Parathyroid adenoma (tissue), 2 donors: ENCODE results near the gene ARHGEF7.

Experiments
- H2AFZ ChIP-seq: fragments of 300-600 bp; sonication (generic); one replicate; pipeline ENCODE4 v1.7.0; 2017; ENCODE audit warnings: antibody characterized with exemption, mild to moderate bottlenecking
- H3K27ac ChIP-seq: fragments of 300-600 bp; sonication (generic); one replicate; pipeline ENCODE4 v1.7.0; 2017
- H3K27me3 ChIP-seq: fragments of 300-600 bp; sonication (generic); one replicate; pipeline ENCODE4 v1.7.0; 2017; ENCODE audit warnings: low read length; ENCODE audit not compliant: control insufficient read depth, insufficient read depth
- H3K36me3 ChIP-seq: fragments of 300-600 bp; sonication (generic); one replicate; pipeline ENCODE4 v1.7.0; 2017; ENCODE audit warnings: low read length; ENCODE audit not compliant: control insufficient read depth, insufficient read depth
- H3K4me1 ChIP-seq: fragments of 300-600 bp; sonication (generic); one replicate; pipeline ENCODE4 v1.7.0; 2017; ENCODE audit warnings: control low read depth
- H3K4me2 ChIP-seq: fragments of 300-600 bp; sonication (generic); one replicate; pipeline ENCODE4 v1.7.0; 2017; ENCODE audit warnings: low read length
- H3K4me3 ChIP-seq: fragments of 300-600 bp; sonication (generic); one replicate; pipeline ENCODE4 v1.7.0; 2017; ENCODE audit warnings: low read depth, low read length
- H3K79me2 ChIP-seq: fragments of 300-600 bp; sonication (generic); one replicate; pipeline ENCODE4 v1.7.0; 2017; ENCODE audit warnings: control low read depth
- H3K9ac ChIP-seq: fragments of 300-600 bp; sonication (generic); one replicate; pipeline ENCODE4 v1.7.0; 2017; ENCODE audit warnings: mild to moderate bottlenecking
- H3K9me3 ChIP-seq: fragments of 300-600 bp; sonication (generic); one replicate; pipeline ENCODE4 v1.7.0; 2017; ENCODE audit warnings: low read length; ENCODE audit not compliant: control insufficient read depth
- CTCF ChIP-seq: fragments of 300-600 bp; sonication (generic); IDR thresholded peaks from one replicate; pipeline ENCODE4 v1.7.0; 2017; ENCODE audit warnings: antibody characterized with exemption, mild to moderate bottlenecking
- donor health status: primary hyperparathyroidism.

ARHGEF7 gene

GRCh38 chr13:111090169-111090568, 24.9 kb upstream of the ARHGEF7 start:
- Histone ChIP-seq H3K4me3 (no peak overlapping the region), H3K9ac (no peak overlapping the region), H3K4me2 (no peak overlapping the region), H3K27me3 (peaks cover 5% of the 10 kb centered on the region), H3K79me2 (no peaks in the 10 kb centered on the region), H3K4me1 (no peaks in the 10 kb centered on the region), H2AFZ (no peak overlapping the region), H3K9me3 (no peaks in the 10 kb centered on the region), H3K27ac (no peak overlapping the region), H3K36me3 (no peaks in the 10 kb centered on the region)
- no peak for TF ChIP-seq CTCF

- Histone ChIP-seq H3K79me2 (no peaks in the 10 kb centered on the region), H3K4me3 (no peak overlapping the region), H3K4me1 (no peaks in the 10 kb centered on the region), H3K9me3 (no peaks in the 10 kb centered on the region), H3K36me3 (no peaks in the 10 kb centered on the region), H2AFZ (no peak overlapping the region), H3K9ac (no peak overlapping the region), H3K27me3 (peaks cover 5% of the 10 kb centered on the region), H3K4me2 (no peak overlapping the region), H3K27ac (no peak overlapping the region)
- no peak for TF ChIP-seq CTCF
These were observed 22.4 kb upstream of the ARHGEF7 start for GRCh38 chr13:111092685-111093084.

GRCh38 chr13:111093136-111093535, 22.0 kb upstream of the ARHGEF7 start:
- H3K9ac ChIP-seq = no peak overlapping the region
- no peaks in the 10 kb centered on the region for H3K79me2 ChIP-seq
- H3K27me3 ChIP-seq = peaks cover 5% of the 10 kb centered on the region
- no peak overlapping the region for H3K27ac ChIP-seq
- no peak overlapping the region for H3K4me2 ChIP-seq
- no peak overlapping the region for H2AFZ ChIP-seq
- no peaks in the 10 kb centered on the region for H3K36me3 ChIP-seq
- TF ChIP-seq CTCF = no peak
- no peaks in the 10 kb centered on the region for H3K9me3 ChIP-seq
- no peaks in the 10 kb centered on the region for H3K4me1 ChIP-seq
- H3K4me3 ChIP-seq = no peak overlapping the region

GRCh38 chr13:111093634-111094033, 21.5 kb upstream of the ARHGEF7 start:
- no peak overlapping the region for H3K4me2 ChIP-seq
- H3K36me3 ChIP-seq = no peaks in the 10 kb centered on the region
- no peak overlapping the region for H2AFZ ChIP-seq
- no peaks in the 10 kb centered on the region for H3K9me3 ChIP-seq
- H3K4me3 ChIP-seq = no peak overlapping the region
- no peaks in the 10 kb centered on the region for H3K4me1 ChIP-seq
- peaks cover 5% of the 10 kb centered on the region for H3K27me3 ChIP-seq
- no peak for TF ChIP-seq CTCF
- no peak overlapping the region for H3K9ac ChIP-seq
- H3K27ac ChIP-seq = no peak overlapping the region
- H3K79me2 ChIP-seq = no peaks in the 10 kb centered on the region

- Histone ChIP-seq H3K9ac (no peak overlapping the region), H3K36me3 (no peaks in the 10 kb centered on the region), H2AFZ (no peak overlapping the region), H3K4me3 (no peak overlapping the region), H3K27ac (no peak overlapping the region), H3K27me3 (peaks cover 5% of the 10 kb centered on the region), H3K4me2 (no peak overlapping the region), H3K4me1 (no peaks in the 10 kb centered on the region), H3K79me2 (no peaks in the 10 kb centered on the region), H3K9me3 (no peaks in the 10 kb centered on the region)
- TF ChIP-seq CTCF = no peak
These were observed 19.9 kb upstream of the ARHGEF7 start for GRCh38 chr13:111095031-111095840.
